Testis (tissue), 3 donors: ENCODE results near the gene ENTPD8. TPM values are rescaled to one million over a fixed set of nuclear protein-coding genes. Genes with fewer than 3 reads are reported as not detected.

Experiments
- DNase-seq: peaks from one replicate; pipeline ENCODE4 v3.0.0-alpha.2; 2019
- H3K27ac ChIP-seq, 2 donors: fragments of 200-600 bp; sonication (generic); one replicate each; pipeline ENCODE4 v1.5.1; 2019
- H3K27me3 ChIP-seq: fragments of 200-600 bp; sonication (generic); one replicate; pipeline ENCODE4 v1.5.1; 2019
- H3K36me3 ChIP-seq: fragments of 200-600 bp; sonication (generic); one replicate; pipeline ENCODE4 v1.5.1; 2017; ENCODE audit warnings: low read depth; ENCODE audit errors: missing control alignments
- H3K4me1 ChIP-seq: fragments of 200-600 bp; sonication (generic); one replicate; pipeline ENCODE4 v1.5.1; 2019
- H3K4me3 ChIP-seq, 2 donors: fragments of 200-600 bp; sonication (generic); one replicate each; pipeline ENCODE4 v1.5.1; 2017 to 2019
- H3K9me3 ChIP-seq: fragments of 200-600 bp; sonication (generic); one replicate; pipeline ENCODE4 v1.5.1; 2017
- POLR2A ChIP-seq: fragments of 450-650 bp; IDR thresholded peaks from one replicate; pipeline ENCODE4 v1.6.1; 2017; ENCODE audit warnings: antibody characterized with exemption, mild to moderate bottlenecking, moderate library complexity
- WGBS, 2 donors: methylation state at CpG; one replicate each; pipeline ENCODE4 v1.1.5; 2018; 5-methylcytosine and 5-hydroxymethylcytosine counted together
- intact Hi-C: fragments of 100-400 bp; cut with DNase I; formaldehyde crosslinking; loops from one replicate; pipeline ENCODE4 v1.15.1; 2023; ENCODE audit warnings: low total_unique reads
- polyA plus RNA-seq: library from polyadenylated mRNA; stranded (reverse); fragments of 350-450 nt; fragmentation: Illumina TruSeq; extraction: RNeasy Lipid Tissue Mini Kit (QIAGEN cat#74804); gene quantifications from one replicate; pipeline ENCODE4 v1.2.3, GENCODE V29; 2014; ENCODE audit warnings: low read depth, low replicate concordance; ENCODE audit not compliant: insufficient read depth
- total RNA-seq, 2 donors: library from RNA; depleted of rRNA; stranded (reverse); fragments of >200 nt; gene quantifications; one replicate each; pipeline ENCODE4 v1.2.3, GENCODE V29; 2016
- TF ChIP-seq, protein P1 (sequence below), 3 experiments: fragments of 450-650 bp in 2 of 3; fragments of 200-600 bp in 1 of 3; sonication (generic) in 1 of 3; IDR thresholded peaks; one replicate each; pipeline ENCODE4 v1.5.1; 2016 to 2019; ENCODE audit warnings: antibody characterized with exemption in 3 of 3, mild to moderate bottlenecking in 2 of 3, moderate library complexity in 1 of 3

ENTPD8 gene
- total and polyA plus RNA-seq, 3 donors from 2014 or later = 0.37 to 2.2 (median 2.0) TPM

DNA sequence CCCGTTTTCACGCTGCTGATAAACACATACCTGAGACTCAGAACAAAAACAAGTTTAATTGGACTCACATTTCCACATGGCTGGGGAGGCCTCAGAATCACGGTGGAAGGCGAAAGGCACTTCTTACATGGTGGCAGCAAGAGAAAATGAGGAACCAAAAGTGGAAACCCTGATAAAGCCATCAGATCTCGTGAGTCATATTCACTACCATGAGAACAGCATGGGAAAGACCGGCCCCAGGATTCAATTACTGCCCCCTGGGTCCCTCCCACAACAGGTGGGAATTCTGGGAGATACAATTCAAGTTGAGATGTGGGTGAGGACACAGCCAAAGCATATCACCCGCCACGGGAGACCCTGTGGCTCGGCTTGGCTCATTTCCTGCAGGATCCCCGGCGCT lies 38.4 kb downstream of the ENTPD8 start:
- Histone ChIP-seq H3K4me1 (peaks cover 14% of the 10 kb centered on the region), H3K27me3 (no peaks in the 10 kb centered on the region), H3K27ac (no peak overlapping the region), H3K4me3 (no peak overlapping the region), H3K36me3 (no peaks in the 10 kb centered on the region), H3K9me3 (no peaks in the 10 kb centered on the region)
- 85 to 90% methylated on average over 9 to 11 of the region's 11 CpGs for WGBS, 2 donors
- intact Hi-C loops = loop anchor here (10.0 kb wide), 1 partner anchor 88 kb away; no protein-coding TSS in a partner anchor
- DNase-seq = no peak
- TF ChIP-seq POLR2A = no peak
- TF ChIP-seq, protein P1, sequence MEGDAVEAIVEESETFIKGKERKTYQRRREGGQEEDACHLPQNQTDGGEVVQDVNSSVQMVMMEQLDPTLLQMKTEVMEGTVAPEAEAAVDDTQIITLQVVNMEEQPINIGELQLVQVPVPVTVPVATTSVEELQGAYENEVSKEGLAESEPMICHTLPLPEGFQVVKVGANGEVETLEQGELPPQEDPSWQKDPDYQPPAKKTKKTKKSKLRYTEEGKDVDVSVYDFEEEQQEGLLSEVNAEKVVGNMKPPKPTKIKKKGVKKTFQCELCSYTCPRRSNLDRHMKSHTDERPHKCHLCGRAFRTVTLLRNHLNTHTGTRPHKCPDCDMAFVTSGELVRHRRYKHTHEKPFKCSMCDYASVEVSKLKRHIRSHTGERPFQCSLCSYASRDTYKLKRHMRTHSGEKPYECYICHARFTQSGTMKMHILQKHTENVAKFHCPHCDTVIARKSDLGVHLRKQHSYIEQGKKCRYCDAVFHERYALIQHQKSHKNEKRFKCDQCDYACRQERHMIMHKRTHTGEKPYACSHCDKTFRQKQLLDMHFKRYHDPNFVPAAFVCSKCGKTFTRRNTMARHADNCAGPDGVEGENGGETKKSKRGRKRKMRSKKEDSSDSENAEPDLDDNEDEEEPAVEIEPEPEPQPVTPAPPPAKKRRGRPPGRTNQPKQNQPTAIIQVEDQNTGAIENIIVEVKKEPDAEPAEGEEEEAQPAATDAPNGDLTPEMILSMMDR (IDR thresholded peaks at IDR 0.05) = no peak

DNA sequence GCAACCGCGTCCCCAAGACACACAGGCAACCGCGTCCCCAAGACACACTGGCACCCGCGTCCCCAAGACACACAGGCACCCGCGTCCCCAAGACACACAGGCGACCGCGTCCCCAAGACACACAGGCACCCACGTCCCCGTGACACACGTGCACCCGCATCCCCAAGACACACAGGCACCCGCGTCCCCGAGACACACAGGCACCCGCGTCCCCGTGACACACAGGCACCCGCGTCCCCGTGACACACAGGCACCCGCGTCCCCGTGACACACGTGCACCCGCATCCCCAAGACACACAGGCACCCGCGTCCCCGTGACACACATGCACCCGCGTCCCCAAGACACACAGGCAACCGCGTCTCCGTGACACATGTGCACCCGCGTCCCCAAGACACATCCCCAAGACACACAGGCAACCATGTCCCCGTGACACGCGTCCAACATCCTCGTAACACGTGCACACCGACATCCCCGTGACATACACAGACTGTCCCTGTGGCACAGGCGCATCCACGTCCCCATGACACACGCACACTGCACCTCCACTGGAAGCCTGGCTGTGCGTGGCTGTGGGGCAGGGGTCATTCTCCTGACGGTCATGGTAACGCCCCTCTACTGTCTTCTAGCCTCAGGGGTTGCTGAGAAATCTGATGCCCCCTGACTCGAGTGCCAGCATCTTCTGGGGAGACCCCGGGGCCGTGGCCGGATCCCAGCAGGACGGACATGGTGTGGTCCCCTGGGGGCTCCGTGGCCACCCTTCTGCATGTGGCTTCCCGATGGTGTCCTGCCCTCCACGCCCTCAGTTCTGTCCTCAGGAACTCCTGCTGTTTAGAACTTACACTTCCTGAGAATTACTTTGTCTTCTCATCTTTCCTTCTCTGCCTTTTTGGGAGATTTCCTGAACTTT lies 42.3 kb downstream of the ENTPD8 start:
- intact Hi-C loops = no loop called here
- no peaks in the 10 kb centered on the region for H3K36me3 ChIP-seq
- no peaks in the 10 kb centered on the region for H3K9me3 ChIP-seq
- no peak overlapping the region for H3K4me3 ChIP-seq
- 92 to 96% methylated on average over 56 to 60 of the region's 60 CpGs for WGBS, 2 donors
- no peak for TF ChIP-seq POLR2A
- TF ChIP-seq, protein P1 (IDR thresholded peaks at IDR 0.05) = no peak
- DNase-seq = no peak
- H3K27me3 ChIP-seq = no peaks in the 10 kb centered on the region
- no peak overlapping the region for H3K27ac ChIP-seq
- H3K4me1 ChIP-seq = peaks cover 13% of the 10 kb centered on the region

DNA sequence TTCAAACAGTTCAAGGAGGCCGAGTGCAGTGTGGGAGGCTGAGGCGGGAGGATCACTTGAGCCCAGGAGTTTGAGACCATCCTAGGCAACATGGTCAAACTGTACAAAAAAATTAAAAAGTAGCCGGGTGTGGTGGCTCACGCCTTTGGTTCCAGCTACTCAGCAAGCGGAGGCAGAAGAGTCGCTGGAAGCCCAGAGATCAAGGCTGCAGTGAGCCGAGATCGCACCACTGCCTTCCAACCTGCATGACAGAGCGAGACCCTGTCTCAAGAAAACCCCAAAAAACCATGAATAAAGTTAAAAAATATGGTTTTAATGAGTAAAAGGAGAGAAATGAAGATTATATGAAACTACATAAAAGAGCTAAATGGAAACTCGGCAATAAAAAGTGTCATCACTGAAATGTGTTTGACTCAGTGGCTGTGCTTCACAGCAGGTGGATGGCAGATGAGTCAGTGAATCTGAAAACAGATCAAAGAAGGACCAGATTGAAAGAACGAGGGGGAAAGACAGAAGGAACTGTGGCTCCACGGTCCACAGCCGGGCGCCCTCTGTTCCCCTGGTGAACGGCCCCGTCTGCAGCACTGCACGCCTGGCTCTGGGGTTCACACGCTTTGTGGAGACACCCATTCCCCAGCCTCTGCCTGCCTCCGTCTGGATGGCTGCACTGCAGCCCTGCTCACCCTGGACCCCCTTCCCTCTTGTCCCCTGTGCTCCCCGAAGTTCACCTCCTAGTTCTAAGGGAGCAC lies 43.3 kb downstream of the ENTPD8 start:
- WGBS, 2 donors = 94 to 95% methylated on average over 20 of the region's 20 CpGs
- TF ChIP-seq, protein P1 (IDR thresholded peaks at IDR 0.05) = no peak
- Histone ChIP-seq H3K27me3 (no peaks in the 10 kb centered on the region), H3K4me3 (no peak overlapping the region), H3K9me3 (no peaks in the 10 kb centered on the region), H3K27ac (no peak overlapping the region), H3K4me1 (peaks cover 13% of the 10 kb centered on the region), H3K36me3 (no peaks in the 10 kb centered on the region)
- no peak for DNase-seq
- intact Hi-C loops = no loop called here

DNA sequence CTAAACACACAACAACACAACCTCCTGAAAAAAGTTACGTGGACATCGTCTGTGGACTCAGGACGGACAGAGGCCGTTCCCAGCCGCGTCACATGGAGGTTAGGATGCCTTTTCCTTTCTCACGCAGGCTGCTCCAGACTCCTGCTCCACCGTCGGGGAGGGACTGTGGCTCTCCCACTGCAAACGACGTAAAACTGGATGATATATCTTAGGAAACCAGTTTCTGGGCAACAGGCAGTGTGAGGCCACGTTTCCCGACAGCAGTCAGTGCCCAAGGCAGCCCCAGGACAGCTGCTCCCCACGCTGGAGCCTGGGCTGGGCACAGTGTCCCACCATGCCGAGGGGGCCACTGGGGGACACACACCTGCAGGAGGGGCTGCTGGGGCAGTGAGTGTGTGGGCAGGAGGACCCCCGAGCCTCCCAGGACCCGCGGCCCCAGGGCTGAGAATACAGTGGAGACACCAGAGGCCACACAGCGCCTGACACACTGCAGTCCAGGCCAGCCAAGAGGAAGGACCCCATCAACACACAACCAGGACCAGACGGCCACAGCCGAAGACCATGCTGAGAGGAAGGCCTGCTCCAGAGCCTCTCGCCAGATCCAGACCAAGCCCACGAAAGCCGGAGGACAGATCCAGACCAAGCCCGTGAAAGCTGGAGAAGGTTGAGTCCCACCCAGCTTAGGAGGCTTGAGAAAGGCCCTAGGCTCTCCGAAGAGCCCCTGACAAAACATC lies 44.4 kb downstream of the ENTPD8 start:
- intact Hi-C loops = no loop called here
- Histone ChIP-seq H3K9me3 (no peaks in the 10 kb centered on the region), H3K4me3 (no peak overlapping the region), H3K4me1 (peaks cover 13% of the 10 kb centered on the region), H3K27ac (no peak overlapping the region), H3K27me3 (no peaks in the 10 kb centered on the region), H3K36me3 (no peaks in the 10 kb centered on the region)
- WGBS, 2 donors = 93 to 96% methylated on average over 21 to 26 of the region's 26 CpGs
- TF ChIP-seq, protein P1 (IDR thresholded peaks at IDR 0.05) = no peak
- no peak for TF ChIP-seq POLR2A
- DNase-seq = no peak
